Astrocyte (in vitro differentiated cells and primary cell): ENCODE results near the gene TMEM63C. TPM values are rescaled to one million over a fixed set of nuclear protein-coding genes. Genes with fewer than 3 reads are reported as not detected.

ENCODE experiments used
- DNase-seq: peaks from one replicate; pipeline ENCODE4 v3.0.0-alpha.2; 2010; ENCODE audit warnings: low read depth
- FAIRE-seq: peaks from 2 replicates; lab custom pipeline; 2011; peaks lifted over from hg19 to GRCh38; lab: Jason Lieb, UNC
- H2AFZ ChIP-seq: 2 replicates; pipeline ENCODE4 v1.6.0; 2012; ENCODE audit warnings: low read depth, low read length, inconsistent platforms
- H3K27ac ChIP-seq: 2 replicates; pipeline ENCODE4 v1.5.1; 2011; ENCODE audit warnings: low read depth, low read length, inconsistent platforms
- H3K27me3 ChIP-seq: 2 replicates; pipeline ENCODE4 v1.6.0; 2011; ENCODE audit warnings: low read length, inconsistent platforms; ENCODE audit not compliant: insufficient read depth
- H3K36me3 ChIP-seq: 2 replicates; pipeline ENCODE4 v1.5.1; 2011; ENCODE audit warnings: low read length, inconsistent platforms; ENCODE audit not compliant: insufficient read depth
- H3K4me1 ChIP-seq: 2 replicates; pipeline ENCODE4 v1.5.1; 2011; ENCODE audit warnings: low read length, inconsistent platforms; ENCODE audit not compliant: insufficient read depth
- H3K4me2 ChIP-seq: 2 replicates; pipeline ENCODE4 v1.6.0; 2012; ENCODE audit warnings: low read length, inconsistent platforms
- H3K4me3 ChIP-seq: 2 replicates; pipeline ENCODE4 v1.5.1; 2011; ENCODE audit warnings: low read depth, mild to moderate bottlenecking, low read length, inconsistent platforms; ENCODE audit not compliant: insufficient read depth
- H3K79me2 ChIP-seq: 2 replicates; pipeline ENCODE4 v1.6.0; 2012; ENCODE audit warnings: mild to moderate bottlenecking, low read length, inconsistent platforms; ENCODE audit not compliant: insufficient read depth
- H3K9ac ChIP-seq: 2 replicates; pipeline ENCODE4 v1.6.0; 2012; ENCODE audit warnings: mild to moderate bottlenecking, low read length, inconsistent platforms
- H3K9me3 ChIP-seq: 2 replicates; pipeline ENCODE4 v1.5.1; 2012; ENCODE audit warnings: low read depth, mild to moderate bottlenecking, low read length, inconsistent platforms; ENCODE audit not compliant: insufficient read depth
- H4K20me1 ChIP-seq: 2 replicates; pipeline ENCODE4 v1.6.0; 2012; ENCODE audit warnings: low read length, inconsistent platforms; ENCODE audit not compliant: insufficient read depth
- H3K27ac Mint-ChIP-seq: one replicate; pipeline ENCODE4 v1.8.0; 2021; ENCODE audit warnings: mild to moderate bottlenecking, mixed read lengths; ENCODE audit not compliant: unreplicated experiment
- H3K27me3 Mint-ChIP-seq: one replicate; pipeline ENCODE4 v1.8.0; 2021; ENCODE audit warnings: low read depth, mixed read lengths; ENCODE audit not compliant: unreplicated experiment
- H3K36me3 Mint-ChIP-seq: one replicate; pipeline ENCODE4 v1.8.0; 2021; ENCODE audit warnings: low read depth, mixed read lengths; ENCODE audit not compliant: unreplicated experiment
- H3K4me1 Mint-ChIP-seq: one replicate; pipeline ENCODE4 v1.8.0; 2021; ENCODE audit warnings: low read depth, mixed read lengths; ENCODE audit not compliant: unreplicated experiment
- H3K4me3 Mint-ChIP-seq: one replicate; pipeline ENCODE4 v1.8.0; 2021; ENCODE audit warnings: mild to moderate bottlenecking, moderate library complexity, mixed read lengths; ENCODE audit not compliant: unreplicated experiment
- H3K9me3 Mint-ChIP-seq: one replicate; pipeline ENCODE4 v1.8.0; 2021; ENCODE audit warnings: mild to moderate bottlenecking, mixed read lengths; ENCODE audit not compliant: unreplicated experiment
- CTCF ChIP-seq: IDR thresholded peaks from 2 replicates; pipeline ENCODE4 v1.5.1; 2011; ENCODE audit warnings: low read depth, mild to moderate bottlenecking, inconsistent platforms, low read length, moderate library complexity; ENCODE audit not compliant: insufficient read depth
- EZH2 ChIP-seq: IDR thresholded peaks from 2 replicates; pipeline ENCODE4 v1.6.1; 2012; ENCODE audit warnings: mild to moderate bottlenecking, low read length, inconsistent platforms; ENCODE audit not compliant: insufficient read depth
- total RNA-seq: library from RNA; stranded (reverse); gene quantifications from 2 replicates; pipeline ENCODE4 v1.2.1, GENCODE V29; 2021

TMEM63C gene
- total RNA-seq, 1 donor from 2014 or later: 11.3 TPM

GRCh38 chr14:77273796-77274195 lies 92.2 kb downstream of the TMEM63C start:
- H3K4me3 ChIP-seq: no peak overlapping the region
- H3K36me3 ChIP-seq: no peaks in the 10 kb centered on the region
- no peak overlapping the region for H3K4me3 Mint-ChIP-seq
- no peak for FAIRE-seq
- H3K27me3 Mint-ChIP-seq: peaks cover 40% of the 10 kb centered on the region
- no peaks in the 10 kb centered on the region for H3K79me2 ChIP-seq
- H3K27ac Mint-ChIP-seq: no peak overlapping the region
- H3K36me3 Mint-ChIP-seq: peaks cover 8% of the 10 kb centered on the region
- H3K4me1 Mint-ChIP-seq: no peaks in the 10 kb centered on the region
- H3K4me1 ChIP-seq: no peaks in the 10 kb centered on the region
- H3K27ac ChIP-seq: no peak overlapping the region
- no peaks in the 10 kb centered on the region for H4K20me1 ChIP-seq
- H3K9me3 Mint-ChIP-seq: no peaks in the 10 kb centered on the region
- H3K9me3 ChIP-seq: no peaks in the 10 kb centered on the region
- no peak overlapping the region for H3K4me2 ChIP-seq
- no peak overlapping the region for H3K9ac ChIP-seq
- H2AFZ ChIP-seq: no peak overlapping the region
- peaks cover 10% of the 10 kb centered on the region for H3K27me3 ChIP-seq
- TF ChIP-seq CTCF: no peak
- no peak for TF ChIP-seq EZH2
- no peak for DNase-seq

- Histone ChIP-seq H3K79me2 (no peaks in the 10 kb centered on the region), H2AFZ (no peak overlapping the region), H3K9me3 (no peaks in the 10 kb centered on the region), H3K4me3 (no peak overlapping the region), H3K4me1 (no peaks in the 10 kb centered on the region), H4K20me1 (no peaks in the 10 kb centered on the region), H3K9ac (no peak overlapping the region), H3K27ac (no peak overlapping the region), H3K4me2 (no peak overlapping the region), H3K36me3 (no peaks in the 10 kb centered on the region), H3K27me3 (peaks cover 4% of the 10 kb centered on the region)
- FAIRE-seq (no peak), DNase-seq (no peak)
- no peak overlapping the region for H3K4me3 Mint-ChIP-seq
- peaks cover 30% of the 10 kb centered on the region for H3K27me3 Mint-ChIP-seq
- peaks cover 14% of the 10 kb centered on the region for H3K36me3 Mint-ChIP-seq
- no peaks in the 10 kb centered on the region for H3K9me3 Mint-ChIP-seq
- TF ChIP-seq EZH2 (no peak), CTCF (no peak)
- no peak overlapping the region for H3K27ac Mint-ChIP-seq
- no peaks in the 10 kb centered on the region for H3K4me1 Mint-ChIP-seq
Observed at GRCh38 chr14:77275041-77275580, 93.5 kb downstream of the TMEM63C start.

GRCh38 chr14:77275601-77276017 lies 94.0 kb downstream of the TMEM63C start:
- Histone ChIP-seq H3K36me3 (no peaks in the 10 kb centered on the region), H3K9me3 (no peaks in the 10 kb centered on the region), H3K4me2 (no peak overlapping the region), H2AFZ (no peak overlapping the region), H3K27me3 (peaks cover 4% of the 10 kb centered on the region), H3K4me1 (no peaks in the 10 kb centered on the region), H4K20me1 (no peaks in the 10 kb centered on the region), H3K27ac (no peak overlapping the region), H3K79me2 (no peaks in the 10 kb centered on the region), H3K4me3 (no peak overlapping the region), H3K9ac (no peak overlapping the region)
- no peak for TF ChIP-seq CTCF
- TF ChIP-seq EZH2: no peak
- Mint-ChIP-seq H3K27me3 (peaks cover 28% of the 10 kb centered on the region), H3K36me3 (peaks cover 16% of the 10 kb centered on the region), H3K4me1 (no peaks in the 10 kb centered on the region), H3K9me3 (no peaks in the 10 kb centered on the region), H3K27ac (no peak overlapping the region), H3K4me3 (no peak overlapping the region)
- FAIRE-seq (no peak), DNase-seq (no peak)
